SU-DHL-6 (cell line): ENCODE data around the gene TES.
A peak's percentile ranks its signal among the peaks of the same experiment; 100 is the strongest.

Experiments used
- H2AFZ ChIP-seq: fragments of 200-600 bp; sonication (generic); 2 replicates; pipeline ENCODE4 v1.6.1; 2014; ENCODE audit warnings: low read depth, mild to moderate bottlenecking, moderate library complexity, mixed read lengths, antibody characterized with exemption, low read length; ENCODE audit not compliant: severe bottlenecking
- H3F3A ChIP-seq: fragments of 200-600 bp; shearing (Covaris generic); 2 replicates; pipeline ENCODE4 v1.6.0; 2016; ENCODE audit warnings: antibody characterized with exemption, mild to moderate bottlenecking; ENCODE audit not compliant: insufficient read depth
- H3K27ac ChIP-seq: fragments of 200-600 bp; sonication (generic); 2 replicates; pipeline ENCODE4 v1.5.1; 2016; ENCODE audit warnings: low read depth, mild to moderate bottlenecking, low read length, moderate library complexity, mixed read lengths
- H3K27me3 ChIP-seq: fragments of 200-600 bp; sonication (generic), shearing (Covaris generic); 2 replicates; pipeline ENCODE4 v1.6.0; 2014; ENCODE audit warnings: mild to moderate bottlenecking, low read length
- H3K36me3 ChIP-seq: fragments of 200-600 bp; sonication (generic); 2 replicates; pipeline ENCODE4 v1.6.1; 2014; ENCODE audit warnings: mild to moderate bottlenecking, low read length, mixed read lengths
- H3K4me2 ChIP-seq: fragments of 300-600, 200-600 bp; shearing (Covaris generic), sonication (generic); 2 replicates; pipeline ENCODE4 v1.6.0; 2014; ENCODE audit warnings: low read length, low read depth, mild to moderate bottlenecking; ENCODE audit not compliant: poor library complexity, severe bottlenecking
- H3K4me3 ChIP-seq: fragments of 200-600 bp; sonication (generic); 2 replicates; pipeline ENCODE4 v1.5.1; 2014; ENCODE audit warnings: antibody characterized with exemption, low read length, mild to moderate bottlenecking, mixed read lengths; ENCODE audit not compliant: insufficient read depth, poor library complexity, severe bottlenecking
- H3K79me2 ChIP-seq: fragments of 200-600 bp; sonication (generic); 2 replicates; pipeline ENCODE4 v1.6.1; 2014; ENCODE audit warnings: mild to moderate bottlenecking, low read length, moderate library complexity; ENCODE audit not compliant: insufficient read depth
- H3K9ac ChIP-seq: fragments of 200-600 bp; sonication (generic); 2 replicates; pipeline ENCODE4 v1.7.0; 2014; ENCODE audit warnings: mild to moderate bottlenecking, low read length
- H3K9me2 ChIP-seq: fragments of 200-600 bp; sonication (generic); replicated peaks from 2 replicates; pipeline ENCODE4 v1.6.1; 2014; ENCODE audit warnings: low read length; ENCODE audit not compliant: insufficient read depth
- H3K9me3 ChIP-seq: fragments of 200-600 bp; sonication (generic); 2 replicates; pipeline ENCODE4 v1.6.1; 2014; ENCODE audit warnings: low read length, mixed read lengths; ENCODE audit not compliant: insufficient read depth
- H4K20me1 ChIP-seq: fragments of 200-600 bp; sonication (generic); 2 replicates; pipeline ENCODE4 v1.6.1; 2014; ENCODE audit warnings: low read depth, mild to moderate bottlenecking, antibody characterized with exemption, low read length, moderate library complexity, mixed read lengths
- EZH2phosphoT487 ChIP-seq: fragments of 200-600 bp; sonication (generic), shearing (Covaris generic); conservative IDR thresholded peaks from 2 replicates; pipeline ENCODE4 v1.6.1; 2018; ENCODE audit warnings: mild to moderate bottlenecking, antibody characterized with exemption, low read length, moderate library complexity, mixed read lengths
- TF ChIP-seq, protein P1 (sequence below): fragments of 200-600 bp; sonication (generic); IDR thresholded peaks from one replicate; pipeline ENCODE4 v1.5.1; 2017; ENCODE audit warnings: antibody characterized with exemption, mild to moderate bottlenecking, low read length, moderate library complexity; ENCODE audit not compliant: insufficient read depth, poor library complexity, severe bottlenecking

TES gene

DNA sequence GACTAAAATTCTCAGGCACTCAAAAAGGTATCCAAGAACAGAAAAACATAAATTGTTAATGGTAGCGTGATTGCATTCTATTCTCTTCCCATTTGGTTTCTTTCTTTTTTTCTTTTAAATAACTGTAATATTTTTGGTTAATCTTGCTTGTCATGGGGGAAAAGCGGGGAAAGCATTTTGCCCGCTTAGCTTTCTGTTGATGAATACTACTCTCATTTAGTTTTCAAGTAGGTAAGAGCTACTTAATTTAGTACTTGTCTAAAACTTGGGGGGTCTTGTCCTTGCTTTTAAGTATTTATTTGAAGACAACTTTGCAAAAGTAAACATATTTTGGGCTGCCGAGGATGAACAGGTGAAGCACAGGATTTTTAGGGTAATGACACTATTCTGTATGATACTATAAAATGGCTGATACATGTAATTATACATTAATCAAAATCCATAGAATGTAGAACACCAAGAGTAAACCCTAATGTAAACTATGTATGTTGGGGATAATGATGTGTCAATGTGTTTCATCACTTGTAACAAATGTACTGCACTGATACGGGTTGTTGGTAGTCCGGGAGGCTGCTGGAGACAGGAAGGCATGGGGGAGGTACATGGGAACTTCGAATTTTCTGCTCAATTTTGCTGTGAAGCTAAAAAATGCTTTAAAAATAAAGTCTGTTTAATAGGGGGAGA is 1.7 kb downstream of the TES start:
- H3F3A ChIP-seq: no peaks in the 10 kb centered on the region
- H3K9me2 ChIP-seq: no peaks in the 10 kb centered on the region
- peak overlapping the region; percentile 96 for H3K4me2 ChIP-seq
- no peaks in the 10 kb centered on the region for H3K9me3 ChIP-seq
- H3K79me2 ChIP-seq: peaks cover 60% of the 10 kb centered on the region
- no peak overlapping the region for H3K27ac ChIP-seq
- no peaks in the 10 kb centered on the region for H3K36me3 ChIP-seq
- peak overlapping the region; percentile 95 for H3K4me3 ChIP-seq
- no peaks in the 10 kb centered on the region for H3K27me3 ChIP-seq
- H3K9ac ChIP-seq: peak overlapping the region; percentile 98; the same call in 1 of the 2 replicates
- H2AFZ ChIP-seq: no peak overlapping the region
- TF ChIP-seq EZH2phosphoT487: no peak
- TF ChIP-seq, protein P1, sequence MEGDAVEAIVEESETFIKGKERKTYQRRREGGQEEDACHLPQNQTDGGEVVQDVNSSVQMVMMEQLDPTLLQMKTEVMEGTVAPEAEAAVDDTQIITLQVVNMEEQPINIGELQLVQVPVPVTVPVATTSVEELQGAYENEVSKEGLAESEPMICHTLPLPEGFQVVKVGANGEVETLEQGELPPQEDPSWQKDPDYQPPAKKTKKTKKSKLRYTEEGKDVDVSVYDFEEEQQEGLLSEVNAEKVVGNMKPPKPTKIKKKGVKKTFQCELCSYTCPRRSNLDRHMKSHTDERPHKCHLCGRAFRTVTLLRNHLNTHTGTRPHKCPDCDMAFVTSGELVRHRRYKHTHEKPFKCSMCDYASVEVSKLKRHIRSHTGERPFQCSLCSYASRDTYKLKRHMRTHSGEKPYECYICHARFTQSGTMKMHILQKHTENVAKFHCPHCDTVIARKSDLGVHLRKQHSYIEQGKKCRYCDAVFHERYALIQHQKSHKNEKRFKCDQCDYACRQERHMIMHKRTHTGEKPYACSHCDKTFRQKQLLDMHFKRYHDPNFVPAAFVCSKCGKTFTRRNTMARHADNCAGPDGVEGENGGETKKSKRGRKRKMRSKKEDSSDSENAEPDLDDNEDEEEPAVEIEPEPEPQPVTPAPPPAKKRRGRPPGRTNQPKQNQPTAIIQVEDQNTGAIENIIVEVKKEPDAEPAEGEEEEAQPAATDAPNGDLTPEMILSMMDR: no peak
- H4K20me1 ChIP-seq: peaks cover 46% of the 10 kb centered on the region

DNA sequence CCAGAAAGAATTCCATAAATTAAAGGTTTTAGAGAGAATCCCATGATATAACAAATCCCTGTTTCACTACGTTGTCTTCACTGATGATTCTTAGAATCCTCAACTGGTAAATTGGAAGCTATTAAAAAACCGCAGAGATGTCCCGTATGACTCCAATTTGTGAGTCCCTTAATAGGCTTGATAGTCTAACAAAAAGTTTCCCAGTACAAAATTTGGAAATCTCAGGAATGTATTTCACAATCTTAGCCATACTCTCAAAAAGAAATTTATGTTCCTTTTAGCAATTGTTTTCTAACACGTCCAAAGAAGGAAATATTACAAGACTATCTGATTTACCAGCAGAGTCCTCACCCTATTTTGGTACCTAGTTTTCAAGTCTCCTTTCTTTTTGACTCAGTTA is 2.5 kb downstream of the TES start:
- no peaks in the 10 kb centered on the region for H3K36me3 ChIP-seq
- peaks cover 62% of the 10 kb centered on the region for H3K79me2 ChIP-seq
- H3K9me3 ChIP-seq: no peaks in the 10 kb centered on the region
- H3K27me3 ChIP-seq: no peaks in the 10 kb centered on the region
- H3F3A ChIP-seq: no peaks in the 10 kb centered on the region
- H2AFZ ChIP-seq: no peak overlapping the region
- H3K9ac ChIP-seq: no peak overlapping the region
- no peak overlapping the region for H3K4me3 ChIP-seq
- H3K27ac ChIP-seq: no peak overlapping the region
- H3K4me2 ChIP-seq: peak overlapping the region; percentile 96
- no peaks in the 10 kb centered on the region for H3K9me2 ChIP-seq
- H4K20me1 ChIP-seq: peaks cover 53% of the 10 kb centered on the region
- TF ChIP-seq, protein P1: no peak
- no peak for TF ChIP-seq EZH2phosphoT487

DNA sequence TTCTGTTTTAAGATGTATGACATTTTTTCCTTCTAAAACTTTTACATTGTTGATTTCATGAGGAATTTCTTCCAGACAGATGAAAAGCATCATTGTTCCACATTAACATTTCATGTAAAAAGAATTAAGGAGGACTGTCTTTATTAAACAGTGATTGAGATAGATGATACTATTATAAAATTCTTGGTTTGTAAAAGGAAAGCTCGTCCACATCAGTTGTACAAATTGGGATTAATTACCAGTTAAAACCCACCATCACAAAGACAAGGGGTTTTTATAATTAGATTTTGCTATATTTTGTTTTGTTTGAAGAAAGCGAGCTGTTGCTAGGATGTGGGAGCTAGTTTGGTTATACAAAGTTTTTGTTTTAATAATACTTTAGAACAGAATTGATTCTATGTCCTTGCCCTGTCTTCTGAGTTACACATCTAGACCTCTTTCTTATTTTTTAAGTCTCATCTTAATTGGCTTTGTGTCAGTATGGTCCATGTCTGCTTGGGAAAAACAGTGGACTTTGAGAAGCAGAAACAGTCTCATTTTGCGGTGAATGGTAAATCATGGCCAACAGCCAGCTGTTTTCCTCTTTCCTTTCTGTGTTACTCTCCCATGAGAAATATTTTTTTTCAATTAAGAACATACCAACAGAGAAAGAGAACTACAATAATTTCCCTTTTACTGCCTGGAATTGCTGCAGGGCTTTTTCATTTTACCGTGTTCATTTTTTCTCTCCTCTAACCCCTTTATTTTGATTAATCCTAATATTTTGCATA is 3.2 kb downstream of the TES start:
- no peak overlapping the region for H3K27ac ChIP-seq
- no peaks in the 10 kb centered on the region for H3K9me2 ChIP-seq
- no peaks in the 10 kb centered on the region for H3F3A ChIP-seq
- H3K9me3 ChIP-seq: no peaks in the 10 kb centered on the region
- H3K36me3 ChIP-seq: no peaks in the 10 kb centered on the region
- peaks cover 53% of the 10 kb centered on the region for H4K20me1 ChIP-seq
- no peak overlapping the region for H3K4me2 ChIP-seq
- no peak overlapping the region for H3K4me3 ChIP-seq
- no peaks in the 10 kb centered on the region for H3K27me3 ChIP-seq
- peaks cover 68% of the 10 kb centered on the region for H3K79me2 ChIP-seq
- H2AFZ ChIP-seq: no peak overlapping the region
- no peak overlapping the region for H3K9ac ChIP-seq
- no peak for TF ChIP-seq EZH2phosphoT487
- TF ChIP-seq, protein P1: no peak
